SK-MEL-5 (cell line): ENCODE results near the gene TRIM64C. TPM values are rescaled to one million over a fixed set of nuclear protein-coding genes. Genes with fewer than 3 reads are reported as not detected.
"Not testable (repeated sequence)": the region's sequence is repeated elsewhere in the genome, so short reads cannot be mapped to it uniquely, and the experiment has no call there.

Experiments used
- DNase-seq: peaks from one replicate; pipeline ENCODE4 v3.0.0-alpha.2; 2016; ENCODE audit warnings: low read depth, low spot score
- in situ Hi-C: cut with HindIII; loops from 2 replicates; pipeline ENCODE4 v1.10.0; 2016; ENCODE audit warnings: low sequenced_read_pairs, high pct_unique_total_duplicates, low pct_unique_long_range_greater_than_20kb
- polyA plus RNA-seq, 2 experiments: library from polyadenylated mRNA; depleted of rRNA; stranded (reverse); fragments of >200 nt; gene quantifications; 2 replicates each; pipeline ENCODE4 v1.2.3, GENCODE V29; 2015
- small RNA-seq, 2 experiments: library from RNA; depleted of rRNA; stranded (forward); fragments of <200 nt; gene quantifications; one replicate each; pipeline ENCODE3, GENCODE V24; 2014
- total RNA-seq: library from RNA; depleted of rRNA; stranded (reverse); fragments of >200 nt; shearing (Covaris generic); gene quantifications from 2 replicates; pipeline ENCODE4 v1.2.3, GENCODE V29; 2014; rRNA removed

TRIM64C gene, protein sequence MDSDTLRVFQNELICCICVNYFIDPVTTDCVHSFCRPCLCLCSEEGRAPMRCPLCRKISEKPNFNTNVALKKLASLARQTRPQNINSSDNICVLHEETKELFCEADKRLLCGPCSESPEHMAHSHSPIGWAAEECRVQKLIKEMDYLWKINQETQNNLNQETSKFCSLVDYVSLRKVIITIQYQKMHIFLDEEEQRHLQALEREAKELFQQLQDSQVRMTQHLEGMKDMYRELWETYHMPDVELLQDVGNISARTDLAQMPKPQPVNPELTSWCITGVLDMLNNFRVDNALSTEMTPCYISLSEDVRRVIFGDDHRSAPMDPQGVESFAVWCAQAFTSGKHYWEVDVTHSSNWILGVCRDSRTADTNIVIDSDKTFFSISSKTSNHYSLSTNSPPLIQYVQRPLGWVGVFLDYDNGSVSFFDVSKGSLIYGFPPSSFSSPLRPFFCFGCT
- not detected in 2 replicates for total RNA-seq
- polyA plus RNA-seq (2015; cell fraction: cytosol; rRNA removed): not detected in 2 replicates
- not detected in 2 replicates for polyA plus RNA-seq (2015; cell fraction: nucleus; rRNA removed)

DNA sequence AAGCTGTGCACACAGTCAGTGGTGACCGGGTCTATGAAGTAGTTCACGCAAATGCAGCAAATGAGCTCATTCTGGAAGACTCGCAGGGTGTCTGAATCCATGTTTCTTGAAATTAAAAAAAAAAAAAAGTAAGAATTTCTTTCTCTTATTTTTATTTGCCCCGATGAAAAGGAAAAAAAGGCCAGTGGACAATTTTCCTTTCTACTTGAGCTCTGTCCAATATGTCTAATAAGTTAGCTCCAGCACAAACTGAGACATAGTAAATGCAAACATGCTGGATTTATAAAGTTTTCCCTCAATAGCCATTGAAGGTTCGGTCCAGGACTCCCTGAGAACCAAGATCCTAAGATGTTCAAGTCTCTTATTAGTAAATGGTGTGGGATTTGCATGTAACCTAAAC lies at the start of gene TRIM64C:
TRIM64C (minus strand) TSS at position 101 of the 400 bp plus-strand sequence; CDS start at position 101, 0 bp downstream.
- in situ Hi-C loops, DNase-seq: not testable (repeated sequence)

DNA sequence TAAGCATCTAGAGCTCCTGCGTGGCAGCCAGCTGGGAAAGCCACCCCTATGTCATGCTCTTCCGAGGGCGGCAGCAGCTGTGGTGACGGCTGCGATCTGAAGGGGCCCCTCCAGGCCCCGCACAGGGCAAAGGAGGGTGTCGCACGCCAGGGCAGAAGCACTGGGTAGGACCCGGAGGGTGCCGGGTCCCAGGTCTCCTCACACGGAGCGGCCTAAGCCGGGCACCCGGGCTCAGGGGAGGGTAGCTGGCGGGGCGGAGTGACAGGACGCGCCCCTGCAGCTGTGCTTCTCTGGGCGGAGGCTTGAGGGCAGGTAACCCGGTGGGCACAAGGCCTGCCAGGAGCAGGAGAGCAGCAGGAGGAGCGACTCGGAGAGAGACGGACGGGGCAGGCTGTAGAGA lies 43.4 kb upstream of the TRIM64C start:
- DNase-seq, in situ Hi-C loops: not testable (repeated sequence)

DNA sequence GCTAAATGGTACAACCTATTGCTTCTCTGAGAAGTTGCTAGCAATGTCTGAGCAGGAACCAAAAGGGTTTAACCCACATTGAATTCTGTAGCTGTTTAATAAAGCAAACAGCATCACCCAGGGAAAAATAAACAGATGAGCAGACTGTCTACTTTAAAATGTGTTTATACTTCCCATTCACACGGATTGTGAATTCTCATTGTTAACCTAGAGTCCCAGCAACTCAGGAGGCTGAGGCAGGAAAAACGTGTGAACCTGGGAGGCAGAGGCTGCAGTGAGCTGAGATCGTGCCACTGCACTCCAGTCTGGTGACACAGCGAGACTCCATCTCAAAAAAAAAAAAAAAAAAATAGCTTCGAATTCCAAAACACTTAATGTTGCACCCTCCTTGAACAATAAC lies 11.0 kb upstream of the TRIM64C start:
- in situ Hi-C loops, DNase-seq: not testable (repeated sequence)

DNA sequence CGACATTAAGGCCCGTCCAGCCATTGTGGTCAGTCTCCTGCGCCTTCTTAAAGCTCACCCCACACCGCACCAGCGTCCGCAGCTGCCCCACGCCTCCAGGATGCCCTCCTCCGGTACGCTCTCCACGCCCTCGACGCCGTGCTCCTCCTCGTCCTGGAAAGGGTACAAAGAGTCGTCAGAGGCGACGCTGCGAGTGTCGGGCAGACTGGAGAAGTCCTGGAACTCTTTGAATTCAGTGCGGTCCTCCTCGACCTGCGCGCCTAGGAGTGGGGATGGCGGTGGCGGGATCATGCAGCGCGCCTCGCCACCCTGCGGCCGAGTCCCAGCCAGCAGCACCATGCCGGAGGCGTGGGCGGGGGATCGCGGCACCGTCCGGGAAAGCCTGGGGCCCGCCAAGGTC lies 9.1 kb downstream of the TRIM64C start:
- DNase-seq, in situ Hi-C loops: not testable (repeated sequence)

DNA sequence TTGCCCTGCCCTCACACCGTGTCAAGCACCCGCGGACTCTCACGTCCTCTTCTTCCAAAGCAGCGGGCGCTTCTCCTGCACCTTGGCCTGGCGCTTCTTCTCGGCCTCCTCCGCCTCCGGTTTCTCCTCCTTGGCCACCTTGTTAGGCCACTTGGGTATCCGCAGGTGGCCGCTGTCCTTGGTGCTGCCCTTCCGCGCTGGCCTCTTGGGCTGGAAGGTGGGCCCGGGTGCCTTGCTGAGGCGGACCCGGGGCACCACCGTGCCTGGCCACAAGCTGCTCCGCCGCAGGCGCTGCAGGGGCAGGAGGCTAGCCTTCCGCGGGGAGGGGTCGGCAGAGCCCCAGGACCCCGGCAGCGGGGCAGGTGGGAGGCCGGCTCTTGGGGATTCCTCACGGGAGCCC lies 10.7 kb downstream of the TRIM64C start:
- DNase-seq, in situ Hi-C loops: not testable (repeated sequence)

DNA sequence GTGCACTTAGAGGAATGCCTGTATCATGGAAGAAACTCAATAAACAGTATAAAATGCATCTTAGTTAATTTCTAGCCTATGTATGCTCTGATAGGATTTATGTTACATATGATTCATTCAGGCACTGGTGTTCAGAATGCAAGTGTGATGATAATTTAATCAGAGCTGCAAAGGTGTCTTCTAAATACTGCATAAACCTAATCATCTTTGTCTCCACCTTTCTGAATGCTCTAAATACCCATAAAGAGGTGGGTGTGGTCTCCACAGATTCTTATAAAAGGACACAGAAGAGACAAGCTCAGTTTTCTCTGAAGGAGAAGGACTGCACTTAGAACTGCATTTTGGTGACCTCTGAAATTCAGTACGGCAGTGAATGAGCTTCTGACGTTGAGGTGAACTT lies 30.4 kb downstream of the TRIM64C start, which contains the start of gene TRIM49B:
TRIM49B (plus strand) TSS at position 301 of the 400 bp plus-strand sequence. CDS start 2,777 bp downstream, outside the sequence.
- in situ Hi-C loops: not testable (repeated sequence)

More for the DNA sequence above, 30.4 kb downstream of the TRIM64C start, which contains the start of gene TRIM49B:
- not testable (repeated sequence) for DNase-seq

Small RNAs within 50 kb of the gene (small RNA-seq; reads per million reads assigned to genes)
- gene AC084851.1: 0 reads per million in 2 experiments

Other genes starting within 250 kb of the TRIM64C start
- gene TRIM51G, start 75.2 kb downstream of the TRIM64C start, total RNA-seq: 0.11 TPM in 1 of 2 replicates, not detected in the other
- not detected in 2 replicates for gene TRIM49B, start 30.3 kb downstream of the TRIM64C start, total RNA-seq
- gene FOLH1, start 149.5 kb upstream of the TRIM64C start, total RNA-seq: 7.0 and 7.4 TPM in 2 replicates